Measurements from ENCODE around the gene GNE. TPM values are rescaled to one million over a fixed set of nuclear protein-coding genes. Genes with fewer than 3 reads are reported as not detected.

Gene GNE
- total RNA-seq, 1 donor from 2014 or later: 14.6 TPM

DNA sequence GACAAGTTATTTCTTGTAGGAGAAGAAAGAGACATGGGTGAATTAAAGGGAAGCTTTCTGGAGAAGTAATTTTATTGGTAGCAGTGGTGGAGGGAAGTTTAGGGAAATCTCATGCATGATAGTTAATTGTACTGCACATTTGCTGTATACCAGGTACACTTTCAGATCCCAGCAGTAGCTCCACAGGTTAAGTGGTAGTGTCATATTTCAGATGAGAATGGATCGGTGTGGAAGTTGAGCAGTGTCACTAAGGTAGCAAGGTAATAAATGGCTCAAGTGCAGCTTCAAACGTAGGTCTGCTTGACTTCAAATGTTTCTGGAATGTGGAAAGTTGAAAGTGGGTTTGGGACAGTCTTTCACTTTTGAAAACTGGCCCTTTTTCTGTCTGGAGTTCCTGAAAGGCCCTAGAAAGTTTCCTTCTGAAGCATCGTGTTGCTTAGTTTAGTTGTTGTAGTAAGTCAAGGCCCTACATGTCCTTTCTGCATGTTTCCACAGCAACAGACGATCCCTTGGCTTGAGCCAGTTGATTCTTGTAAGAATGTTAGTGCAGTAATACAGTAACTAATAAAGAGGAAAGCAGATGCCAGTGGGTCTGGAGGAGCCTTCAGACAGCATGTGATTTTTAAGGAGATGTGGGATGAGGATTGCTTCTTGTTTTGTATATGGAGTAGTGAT, 63.8 kb downstream of the GNE start:
- Histone ChIP-seq H3K27ac (peak overlapping the region; percentile 57), H3K4me3 (no peak overlapping the region), H3K36me3 (peaks cover 39% of the 10 kb centered on the region), H3K4me1 (peaks cover 48% of the 10 kb centered on the region), H3K9me3 (no peaks in the 10 kb centered on the region), H3K27me3 (ENCODE audit: low read depth) (no peaks in the 10 kb centered on the region)
- no peak for DNase-seq
- ATAC-seq: no peak
- no peak for TF ChIP-seq CTCF (IDR thresholded peaks at IDR 0.05)
- intact Hi-C loops (cut with DNase I): no loop called here

DNA sequence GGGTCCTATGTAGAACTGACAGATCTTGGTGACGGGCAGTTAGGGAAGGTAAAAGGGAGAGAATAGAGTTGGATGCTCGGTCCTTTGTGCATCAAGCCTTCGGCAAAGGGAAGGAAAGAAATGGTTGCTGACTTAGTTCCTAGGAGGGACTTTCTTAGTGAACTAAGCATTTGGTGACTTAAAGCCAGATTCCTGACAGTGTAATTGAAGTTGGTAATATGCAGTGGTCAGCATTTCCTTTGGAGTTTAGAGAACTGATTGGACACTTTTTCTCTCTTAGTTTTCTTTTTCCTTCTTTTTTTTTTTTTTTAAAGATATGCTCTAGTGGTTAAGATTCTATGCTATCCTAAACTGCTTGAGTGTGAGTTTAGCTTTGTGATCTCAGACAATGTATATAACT, 65.2 kb downstream of the GNE start:
- Histone ChIP-seq H3K27me3 (ENCODE audit: low read depth) (no peaks in the 10 kb centered on the region), H3K27ac (no peak overlapping the region), H3K36me3 (peaks cover 25% of the 10 kb centered on the region), H3K4me1 (peaks cover 50% of the 10 kb centered on the region), H3K9me3 (no peaks in the 10 kb centered on the region), H3K4me3 (peak overlapping the region; percentile 97)
- ATAC-seq (no peak), DNase-seq (no peak)
- no peak for TF ChIP-seq CTCF (IDR thresholded peaks at IDR 0.05)
- intact Hi-C loops (cut with DNase I): no loop called here

GRCh38 chr9:36192196-36192595, 66.1 kb downstream of the GNE start:
- Histone ChIP-seq H3K4me3 (peak overlapping the region; percentile 97), H3K27me3 (ENCODE audit: low read depth) (no peaks in the 10 kb centered on the region), H3K4me1 (peaks cover 50% of the 10 kb centered on the region), H3K27ac (no peak overlapping the region), H3K36me3 (peaks cover 16% of the 10 kb centered on the region), H3K9me3 (no peaks in the 10 kb centered on the region)
- ATAC-seq (no peak), DNase-seq (no peak)
- no peak for TF ChIP-seq CTCF (IDR thresholded peaks at IDR 0.05)
- intact Hi-C loops (cut with DNase I): no loop called here

DNA sequence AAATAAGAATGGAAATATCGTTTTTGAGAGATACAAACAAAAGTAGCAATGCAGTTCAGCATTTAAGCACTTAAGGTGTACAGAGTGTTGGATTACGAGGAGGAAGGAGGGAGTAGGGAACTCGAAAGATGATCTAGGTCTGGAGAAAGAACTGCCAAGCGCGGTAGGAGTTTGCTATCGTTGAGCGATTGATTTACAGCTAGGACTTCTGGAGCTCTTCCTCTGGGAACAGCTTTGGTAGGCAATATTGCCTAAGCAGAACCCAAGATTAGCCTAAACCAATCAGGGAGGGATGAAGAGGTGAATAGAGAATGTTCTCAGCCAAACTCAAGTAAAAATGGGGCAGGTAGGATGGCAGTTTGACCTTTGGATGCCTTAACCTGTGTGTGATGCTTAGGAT, 66.6 kb downstream of the GNE start:
- Histone ChIP-seq H3K27me3 (ENCODE audit: low read depth) (no peaks in the 10 kb centered on the region), H3K9me3 (no peaks in the 10 kb centered on the region), H3K4me1 (peaks cover 50% of the 10 kb centered on the region), H3K4me3 (peak overlapping the region; percentile 97), H3K27ac (peak overlapping the region; percentile 95), H3K36me3 (peaks cover 11% of the 10 kb centered on the region)
- no peak for TF ChIP-seq CTCF (IDR thresholded peaks at IDR 0.05)
- DNase-seq: no peak
- intact Hi-C loops (cut with DNase I): no loop called here
- ATAC-seq: no peak

DNA sequence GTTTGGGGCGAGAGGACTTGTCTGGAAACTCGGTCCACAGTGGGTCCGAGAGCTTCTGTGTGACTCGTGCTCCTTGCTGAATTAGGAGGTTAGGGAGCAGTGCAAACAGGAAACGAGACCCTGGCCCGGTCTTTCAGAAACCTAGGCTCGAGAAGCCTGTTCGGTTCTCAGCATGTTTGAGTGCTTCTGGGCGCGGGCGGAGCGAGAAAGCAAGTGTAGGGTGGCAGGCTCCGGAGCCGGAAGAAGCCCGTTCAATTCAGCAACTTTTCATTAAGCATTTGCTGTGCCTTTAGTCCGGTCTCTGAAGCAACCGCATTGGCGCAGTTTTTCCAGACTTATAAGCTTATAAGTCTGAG, 67.0 kb downstream of the GNE start:
- ATAC-seq: peak; percentile 38 to 61
- peaks cover 50% of the 10 kb centered on the region for H3K4me1 ChIP-seq
- no peaks in the 10 kb centered on the region for H3K27me3 ChIP-seq (ENCODE audit: low read depth)
- peak; percentile 61 for DNase-seq
- H3K4me3 ChIP-seq: peak overlapping the region; percentile 97
- no peaks in the 10 kb centered on the region for H3K9me3 ChIP-seq
- H3K36me3 ChIP-seq: peaks cover 10% of the 10 kb centered on the region
- H3K27ac ChIP-seq: peak overlapping the region; percentile 95
- no peak for TF ChIP-seq CTCF (IDR thresholded peaks at IDR 0.05)
- intact Hi-C loops (cut with DNase I): no loop called here
